DOHH2 (cell line): ENCODE results near the gene NEURL1B.

Source experiments
- EZH2phosphoT487 ChIP-seq: fragments of 200-600 bp; sonication (generic); IDR thresholded peaks from 2 replicates; pipeline ENCODE4 v1.6.1; 2017; ENCODE audit warnings: borderline replicate concordance, mild to moderate bottlenecking, antibody characterized with exemption, low read length, moderate library complexity, mixed read lengths
- TF ChIP-seq, protein P1 (sequence below): fragments of 200-600 bp; sonication (generic); IDR thresholded peaks from one replicate; pipeline ENCODE4 v1.5.1; 2014; ENCODE audit warnings: antibody characterized with exemption, mild to moderate bottlenecking, low read depth, low read length; ENCODE audit not compliant: poor library complexity, severe bottlenecking

DNA sequence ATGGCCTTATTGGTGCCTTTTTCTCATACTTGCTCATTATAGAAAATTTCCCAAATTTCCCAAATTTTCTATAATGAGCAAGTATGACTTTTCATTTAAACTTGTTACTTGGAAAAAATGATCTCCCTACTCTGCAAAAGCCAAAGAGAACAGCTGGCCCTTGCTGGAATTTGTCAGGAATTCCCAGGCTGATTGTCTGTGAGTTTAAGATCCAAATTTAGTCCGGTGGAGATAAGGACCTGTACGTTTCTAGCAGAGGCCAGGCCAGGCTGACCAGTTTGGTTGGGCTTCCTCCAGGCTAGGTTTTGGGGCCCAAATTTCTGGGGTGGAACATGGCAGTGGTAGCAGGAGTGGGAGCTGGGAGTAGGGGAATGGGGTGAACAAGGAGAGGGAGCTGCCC lies 51.9 kb downstream of the NEURL1B start:
- TF ChIP-seq, protein P1, sequence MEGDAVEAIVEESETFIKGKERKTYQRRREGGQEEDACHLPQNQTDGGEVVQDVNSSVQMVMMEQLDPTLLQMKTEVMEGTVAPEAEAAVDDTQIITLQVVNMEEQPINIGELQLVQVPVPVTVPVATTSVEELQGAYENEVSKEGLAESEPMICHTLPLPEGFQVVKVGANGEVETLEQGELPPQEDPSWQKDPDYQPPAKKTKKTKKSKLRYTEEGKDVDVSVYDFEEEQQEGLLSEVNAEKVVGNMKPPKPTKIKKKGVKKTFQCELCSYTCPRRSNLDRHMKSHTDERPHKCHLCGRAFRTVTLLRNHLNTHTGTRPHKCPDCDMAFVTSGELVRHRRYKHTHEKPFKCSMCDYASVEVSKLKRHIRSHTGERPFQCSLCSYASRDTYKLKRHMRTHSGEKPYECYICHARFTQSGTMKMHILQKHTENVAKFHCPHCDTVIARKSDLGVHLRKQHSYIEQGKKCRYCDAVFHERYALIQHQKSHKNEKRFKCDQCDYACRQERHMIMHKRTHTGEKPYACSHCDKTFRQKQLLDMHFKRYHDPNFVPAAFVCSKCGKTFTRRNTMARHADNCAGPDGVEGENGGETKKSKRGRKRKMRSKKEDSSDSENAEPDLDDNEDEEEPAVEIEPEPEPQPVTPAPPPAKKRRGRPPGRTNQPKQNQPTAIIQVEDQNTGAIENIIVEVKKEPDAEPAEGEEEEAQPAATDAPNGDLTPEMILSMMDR = no peak
- no peak for TF ChIP-seq EZH2phosphoT487
